ENCODE results near the gene DOCK6.

Gene DOCK6

GRCh38 chr19:11286312-11286974 lies 24.1 kb upstream of the DOCK6 start:
- TF ChIP-seq POLR2AphosphoS5 (IDR thresholded peaks at IDR 0.05; ENCODE audit: low read depth, low read length) (no peak), FOXP2 (optimal IDR thresholded peaks at IDR 0.05; ENCODE audit: borderline replicate concordance, extremely low read depth, extremely low read length, insufficient read depth) (no peak), SIN3A (IDR thresholded peaks at IDR 0.05; ENCODE audit: borderline replicate concordance, insufficient read depth, low read length) (no peak), TAF1 (IDR thresholded peaks at IDR 0.05; ENCODE audit: borderline replicate concordance, insufficient read depth, low read length) (no peak), REST (IDR thresholded peaks at IDR 0.05; ENCODE audit: insufficient read depth in 1 of 2, low read depth in 2 of 2, low read length in 2 of 2) (no peak)

- no peak for TF ChIP-seq REST (IDR thresholded peaks at IDR 0.05; ENCODE audit: insufficient read depth in 1 of 2, low read depth in 2 of 2, low read length in 2 of 2)
These were observed 22.2 kb upstream of the DOCK6 start for GRCh38 chr19:11284515-11284914.

GRCh38 chr19:11281356-11282049 lies 19.2 kb upstream of the DOCK6 start:
- no peak for TF ChIP-seq FOXP2 (optimal IDR thresholded peaks at IDR 0.05; ENCODE audit: borderline replicate concordance, extremely low read depth, extremely low read length, insufficient read depth)
- no peak for TF ChIP-seq POLR2AphosphoS5 (IDR thresholded peaks at IDR 0.05; ENCODE audit: low read depth, low read length)
- TF ChIP-seq TAF1 (IDR thresholded peaks at IDR 0.05; ENCODE audit: borderline replicate concordance, insufficient read depth, low read length), result no peak

- no peak for TF ChIP-seq SIN3A (IDR thresholded peaks at IDR 0.05; ENCODE audit: borderline replicate concordance, insufficient read depth, low read length)
- no peak for TF ChIP-seq TAF1 (IDR thresholded peaks at IDR 0.05; ENCODE audit: borderline replicate concordance, insufficient read depth, low read length)
- no peak for TF ChIP-seq REST (IDR thresholded peaks at IDR 0.05; ENCODE audit: insufficient read depth in 1 of 2, low read depth in 2 of 2, low read length in 2 of 2)
- no peak for TF ChIP-seq FOXP2 (optimal IDR thresholded peaks at IDR 0.05; ENCODE audit: borderline replicate concordance, extremely low read depth, extremely low read length, insufficient read depth)
- no peak for TF ChIP-seq POLR2AphosphoS5 (IDR thresholded peaks at IDR 0.05; ENCODE audit: low read depth, low read length)
These were observed 17.3 kb upstream of the DOCK6 start for GRCh38 chr19:11279505-11280236.

- no peak for TF ChIP-seq REST (IDR thresholded peaks at IDR 0.05; ENCODE audit: insufficient read depth in 1 of 2, low read depth in 2 of 2, low read length in 2 of 2)
- TF ChIP-seq SIN3A (IDR thresholded peaks at IDR 0.05; ENCODE audit: borderline replicate concordance, insufficient read depth, low read length), result no peak
- no peak for TF ChIP-seq FOXP2 (optimal IDR thresholded peaks at IDR 0.05; ENCODE audit: borderline replicate concordance, extremely low read depth, extremely low read length, insufficient read depth)
- no peak for TF ChIP-seq POLR2AphosphoS5 (IDR thresholded peaks at IDR 0.05; ENCODE audit: low read depth, low read length)
- TF ChIP-seq TAF1 (IDR thresholded peaks at IDR 0.05; ENCODE audit: borderline replicate concordance, insufficient read depth, low read length), result no peak
These were observed 16.3 kb upstream of the DOCK6 start for GRCh38 chr19:11278670-11279069.
